ENCODE results near the gene MTCH1. TPM values are rescaled to one million over a fixed set of nuclear protein-coding genes. Genes with fewer than 3 reads are reported as not detected.

The MTCH1 gene
- total and polyA plus RNA-seq, 9 of the 15 experiments (the other 6 are each of a cell fraction or from before 2014, with no cell fraction given): 7.9 to 161 (median 118) TPM

DNA sequence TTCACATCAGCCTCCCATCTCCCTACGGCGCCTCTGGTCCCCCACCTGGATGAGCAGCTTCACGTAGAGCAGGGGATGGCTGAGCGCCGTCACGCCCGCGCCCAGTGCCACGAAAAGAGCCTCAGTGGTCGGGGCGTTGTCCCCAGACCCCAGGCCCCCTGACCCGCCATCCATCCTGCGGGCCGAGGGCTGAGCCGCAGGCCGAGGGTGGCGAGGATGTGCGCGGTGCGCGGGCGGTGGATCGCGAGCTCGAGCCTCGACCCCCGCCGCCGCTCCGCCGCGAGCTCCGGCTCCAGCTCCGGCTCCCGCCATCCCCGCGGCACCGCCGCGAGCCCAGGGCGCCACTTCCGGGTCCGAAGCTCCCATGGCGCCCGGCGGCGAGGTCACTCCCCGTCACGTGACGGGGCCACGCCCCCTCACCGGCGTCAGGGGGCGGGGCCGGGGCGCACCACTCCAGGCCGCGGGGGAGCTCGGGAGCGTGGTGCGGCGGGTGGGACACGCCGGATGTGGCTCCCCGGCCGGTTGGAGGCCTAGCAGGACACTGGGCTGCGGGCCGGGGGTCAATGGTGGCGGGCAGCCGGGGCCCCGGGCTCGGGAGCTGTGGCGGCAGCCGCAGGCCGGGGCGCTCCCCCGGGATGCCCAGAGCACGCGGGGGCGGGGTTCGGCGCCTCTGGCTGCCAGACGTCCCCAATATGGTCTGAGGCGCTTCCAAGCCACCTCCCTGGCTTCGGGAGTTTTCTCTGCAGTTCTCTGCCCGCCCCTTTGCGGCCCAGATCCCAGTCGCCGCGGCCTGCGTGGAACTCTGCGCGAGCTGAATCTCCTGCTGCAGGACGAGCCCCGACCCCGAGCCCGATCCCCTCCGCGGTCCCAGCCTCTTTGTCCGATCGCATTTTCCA lies at the start of gene MTCH1 (continued):
- TF ChIP-seq FOSL1 (tag; conservative IDR thresholded peaks at IDR 0.05) (no peak), ZNF212 (CRISPR knock-in tag; IDR thresholded peaks at IDR 0.05) (peak; percentile 59; the same call in 1 of the 2 replicates), PHB2 (IDR thresholded peaks at IDR 0.05; ENCODE audit: low read depth) (no peak), MYC (IDR thresholded peaks at IDR 0.05; ENCODE audit: low read depth, low read length) (peak; percentile 92), MYC (CRISPR knock-in tag; IDR thresholded peaks at IDR 0.05; ENCODE audit: borderline replicate concordance, low read depth) (no peak), SOX6 (IDR thresholded peaks at IDR 0.05) (peak; percentile 50; the same call in 1 of the 2 replicates), SRSF9 (IDR thresholded peaks at IDR 0.05; ENCODE audit: borderline replicate concordance, low read depth, low read length) (no peak), CREB1 (IDR thresholded peaks at IDR 0.05) (peak; percentile 83), CREB1 (CRISPR knock-in tag; IDR thresholded peaks at IDR 0.05) (peak; percentile 78), CHD2 (IDR thresholded peaks at IDR 0.05; ENCODE audit: low read depth, low read length) (0 out of 2 replicates have a peak, but pooled peaks have one; percentile 15), ZNF24 (IDR thresholded peaks at IDR 0.05) (peak; percentile 43; the same call in 1 of the 2 replicates), ZNF274 (IDR thresholded peaks at IDR 0.05; ENCODE audit: borderline replicate concordance, low read depth, low read length) (no peak), TAF1 (IDR thresholded peaks at IDR 0.05; ENCODE audit: control insufficient read depth, extremely low read depth, insufficient read depth, low read length, severe bottlenecking) (peak; percentile 90), JUN (IDR thresholded peaks at IDR 0.05; ENCODE audit: borderline replicate concordance, low read depth, low read length) (peak; percentile 62; the same call in 1 of the 2 replicates), JUN (CRISPR knock-in tag; IDR thresholded peaks at IDR 0.05; ENCODE audit: borderline replicate concordance) (no peak), SP2 (IDR thresholded peaks at IDR 0.05; ENCODE audit: extremely low read depth, low read depth, low read length, poor library complexity, severe bottlenecking) (peak; percentile 15), ZNF239 (CRISPR knock-in tag; IDR thresholded peaks at IDR 0.05) (no peak), WHSC1 (IDR thresholded peaks at IDR 0.05; ENCODE audit: low read length) (no peak), CHD4 (IDR thresholded peaks at IDR 0.05; ENCODE audit: insufficient read depth, insufficient replicate concordance, low read depth, low read length, poor library complexity, severe bottlenecking) (no peak)
- TF ChIP-seq, protein P1, sequence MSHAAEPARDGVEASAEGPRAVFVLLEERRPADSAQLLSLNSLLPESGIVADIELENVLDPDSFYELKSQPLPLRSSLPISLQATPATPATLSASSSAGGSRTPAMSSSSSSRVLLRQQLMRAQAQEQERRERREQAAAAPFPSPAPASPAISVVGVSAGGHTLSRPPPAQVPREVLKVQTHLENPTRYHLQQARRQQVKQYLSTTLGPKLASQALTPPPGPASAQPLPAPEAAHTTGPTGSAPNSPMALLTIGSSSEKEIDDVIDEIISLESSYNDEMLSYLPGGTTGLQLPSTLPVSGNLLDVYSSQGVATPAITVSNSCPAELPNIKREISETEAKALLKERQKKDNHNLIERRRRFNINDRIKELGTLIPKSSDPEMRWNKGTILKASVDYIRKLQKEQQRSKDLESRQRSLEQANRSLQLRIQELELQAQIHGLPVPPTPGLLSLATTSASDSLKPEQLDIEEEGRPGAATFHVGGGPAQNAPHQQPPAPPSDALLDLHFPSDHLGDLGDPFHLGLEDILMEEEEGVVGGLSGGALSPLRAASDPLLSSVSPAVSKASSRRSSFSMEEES (CRISPR knock-in tag; IDR thresholded peaks at IDR 0.05): peak; percentile 99
- TF ChIP-seq, protein P2, sequence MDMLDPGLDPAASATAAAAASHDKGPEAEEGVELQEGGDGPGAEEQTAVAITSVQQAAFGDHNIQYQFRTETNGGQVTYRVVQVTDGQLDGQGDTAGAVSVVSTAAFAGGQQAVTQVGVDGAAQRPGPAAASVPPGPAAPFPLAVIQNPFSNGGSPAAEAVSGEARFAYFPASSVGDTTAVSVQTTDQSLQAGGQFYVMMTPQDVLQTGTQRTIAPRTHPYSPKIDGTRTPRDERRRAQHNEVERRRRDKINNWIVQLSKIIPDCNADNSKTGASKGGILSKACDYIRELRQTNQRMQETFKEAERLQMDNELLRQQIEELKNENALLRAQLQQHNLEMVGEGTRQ (CRISPR knock-in tag; IDR thresholded peaks at IDR 0.05): peak; percentile 97
- TF ChIP-seq, protein P3, sequence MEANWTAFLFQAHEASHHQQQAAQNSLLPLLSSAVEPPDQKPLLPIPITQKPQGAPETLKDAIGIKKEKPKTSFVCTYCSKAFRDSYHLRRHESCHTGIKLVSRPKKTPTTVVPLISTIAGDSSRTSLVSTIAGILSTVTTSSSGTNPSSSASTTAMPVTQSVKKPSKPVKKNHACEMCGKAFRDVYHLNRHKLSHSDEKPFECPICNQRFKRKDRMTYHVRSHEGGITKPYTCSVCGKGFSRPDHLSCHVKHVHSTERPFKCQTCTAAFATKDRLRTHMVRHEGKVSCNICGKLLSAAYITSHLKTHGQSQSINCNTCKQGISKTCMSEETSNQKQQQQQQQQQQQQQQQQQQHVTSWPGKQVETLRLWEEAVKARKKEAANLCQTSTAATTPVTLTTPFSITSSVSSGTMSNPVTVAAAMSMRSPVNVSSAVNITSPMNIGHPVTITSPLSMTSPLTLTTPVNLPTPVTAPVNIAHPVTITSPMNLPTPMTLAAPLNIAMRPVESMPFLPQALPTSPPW (CRISPR knock-in tag; IDR thresholded peaks at IDR 0.05): peak; percentile 86
- TF ChIP-seq, protein P4, sequence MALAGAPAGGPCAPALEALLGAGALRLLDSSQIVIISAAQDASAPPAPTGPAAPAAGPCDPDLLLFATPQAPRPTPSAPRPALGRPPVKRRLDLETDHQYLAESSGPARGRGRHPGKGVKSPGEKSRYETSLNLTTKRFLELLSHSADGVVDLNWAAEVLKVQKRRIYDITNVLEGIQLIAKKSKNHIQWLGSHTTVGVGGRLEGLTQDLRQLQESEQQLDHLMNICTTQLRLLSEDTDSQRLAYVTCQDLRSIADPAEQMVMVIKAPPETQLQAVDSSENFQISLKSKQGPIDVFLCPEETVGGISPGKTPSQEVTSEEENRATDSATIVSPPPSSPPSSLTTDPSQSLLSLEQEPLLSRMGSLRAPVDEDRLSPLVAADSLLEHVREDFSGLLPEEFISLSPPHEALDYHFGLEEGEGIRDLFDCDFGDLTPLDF (CRISPR knock-in tag; IDR thresholded peaks at IDR 0.05): no peak; the same call in 1 of the 2 replicates
